ENCODE data around the gene P2RX5. TPM values are rescaled to one million over a fixed set of nuclear protein-coding genes. Genes with fewer than 3 reads are reported as not detected.

The P2RX5 gene
- total and polyA plus RNA-seq, 2 experiments from 2014 or later, result 7.5 to 13.6 TPM

- Mint-ChIP-seq H3K4me1 (peaks cover 5% of the 10 kb centered on the region; the same call in 2 of the 3 replicates), H3K27me3 (ENCODE audit: insufficient read depth, low read depth, poor library complexity) (peaks cover 2% of the 10 kb centered on the region), H3K36me3 (ENCODE audit: low read depth) (no peaks in the 10 kb centered on the region), H3K4me3 (no peak overlapping the region), H3K27ac (no peak overlapping the region), H3K9me3 (no peaks in the 10 kb centered on the region)
- DNase-seq (ENCODE audit: low spot score) (no peak), ATAC-seq (no peak)
- Histone ChIP-seq H3K27ac (ENCODE audit: low read depth) (no peak overlapping the region), H3K4me3 (no peak overlapping the region), H3K79me2 (replicated peaks; ENCODE audit: insufficient read depth) (no peaks in the 10 kb centered on the region), H3K36me3 (ENCODE audit: insufficient read depth) (no peaks in the 10 kb centered on the region), H3K9me2 (ENCODE audit: insufficient read depth) (no peaks in the 10 kb centered on the region), H4K20me1 (replicated peaks; ENCODE audit: insufficient read depth) (no peaks in the 10 kb centered on the region), H2AFZ (no peak overlapping the region), H3K27me3 (ENCODE audit: insufficient read depth) (no peaks in the 10 kb centered on the region), H3F3A (replicated peaks; ENCODE audit: low read depth) (no peaks in the 10 kb centered on the region), H3K4me1 (ENCODE audit: insufficient read depth) (no peaks in the 10 kb centered on the region), H3K4me2 (no peak overlapping the region)
- no peak for TF ChIP-seq CREB1 (CRISPR knock-in tag; IDR thresholded peaks at IDR 0.05; ENCODE audit: low read depth)
- TF ChIP-seq CTCF (conservative IDR thresholded peaks at IDR 0.05; ENCODE audit: low read depth in 2 of 2), result no peak
- no peak for TF ChIP-seq STAT1 (IDR thresholded peaks at IDR 0.05; ENCODE audit: unreplicated experiment)
- no peak for TF ChIP-seq EZH2 (IDR thresholded peaks at IDR 0.05; ENCODE audit: low read depth, unreplicated experiment)
- no peak for TF ChIP-seq EZH2phosphoT487 (IDR thresholded peaks at IDR 0.05; ENCODE audit: unreplicated experiment)
- TF ChIP-seq ZNF462 (CRISPR knock-in tag; IDR thresholded peaks at IDR 0.05), result no peak
- TF ChIP-seq NANOG (IDR thresholded peaks at IDR 0.05; ENCODE audit: borderline replicate concordance), result no peak
- TF ChIP-seq REST (IDR thresholded peaks at IDR 0.05; ENCODE audit: unreplicated experiment), result no peak
Observed at GRCh38 chr17:3681057-3681456, 14.9 kb downstream of the P2RX5 start.

All from GM23338 (cell line).